IMR-90 (cell line): ENCODE data around the gene KRTAP27-1. TPM values are rescaled to one million over a fixed set of nuclear protein-coding genes. Genes with fewer than 3 reads are reported as not detected.
A peak's percentile ranks its signal among the peaks of the same experiment; 100 is the strongest.

ENCODE experiments used
- ATAC-seq: fragments of 200-7000 bp; cut with Tn5 transposase; 2 replicates; pipeline ENCODE4 v1.9.1; 2020; ENCODE audit warnings: low read depth, mild to moderate bottlenecking, moderate library complexity
- BruUV-seq: library from RNA; stranded (reverse); fragments of 400-500 nt; replicated peaks from 2 replicates; lab custom pipeline; 2021; lab: Mats Ljungman, UMichigan
- CTCF ChIA-PET: fragments of 300-600 bp; formaldehyde crosslinking; extraction: SDS; loops from one replicate; lab custom pipeline; 2021; ENCODE audit warnings: antibody characterized with exemption; lab: Yijun Ruan, JAX
- POLR2A ChIA-PET: fragments of 300-600 bp; sonication (Branson Sonifier 250); formaldehyde crosslinking; loops from one replicate; lab custom pipeline; 2022; ENCODE audit warnings: antibody characterized with exemption; ENCODE audit not compliant: unreplicated experiment; lab: Charles Lee
- DNase-seq: peaks from one replicate; pipeline ENCODE4 v3.0.0; 2013
- H2AFZ ChIP-seq: replicated peaks from 2 replicates; pipeline ENCODE3; 2013; ENCODE audit warnings: low read length, mild to moderate bottlenecking; ENCODE audit not compliant: poor library complexity
- H2AK5ac ChIP-seq: 2 replicates; pipeline ENCODE4 v1.6.1; 2013; ENCODE audit warnings: low read depth, low read length, inconsistent platforms
- H2AK9ac ChIP-seq: replicated peaks from 2 replicates; pipeline ENCODE3; 2013; ENCODE audit warnings: mild to moderate bottlenecking, low read depth, low read length, moderate library complexity; ENCODE audit not compliant: poor library complexity
- H2BK120ac ChIP-seq: 2 replicates; pipeline ENCODE4 v1.6.1; 2013; ENCODE audit warnings: low read depth, low read length, inconsistent platforms
- H2BK15ac ChIP-seq: 3 replicates; pipeline ENCODE4 v1.6.1; 2013; ENCODE audit warnings: low read depth, low read length, inconsistent platforms
- H2BK20ac ChIP-seq: 2 replicates; pipeline ENCODE4 v1.6.1; 2013; ENCODE audit warnings: low read depth, mild to moderate bottlenecking, inconsistent platforms, low read length, moderate library complexity
- H2BK5ac ChIP-seq: 2 replicates; pipeline ENCODE4 v1.6.1; 2013; ENCODE audit warnings: mild to moderate bottlenecking, low read depth, low read length, inconsistent platforms; ENCODE audit not compliant: poor library complexity, severe bottlenecking
- H3K14ac ChIP-seq: replicated peaks from 2 replicates; pipeline ENCODE4 v1.6.1; 2013; ENCODE audit warnings: low read depth, low read length, inconsistent platforms
- H3K18ac ChIP-seq: 2 replicates; pipeline ENCODE4 v1.6.1; 2013; ENCODE audit warnings: low read depth, low read length, control low read depth
- H3K23ac ChIP-seq: 2 replicates; pipeline ENCODE4 v1.6.1; 2013; ENCODE audit warnings: low read depth, low read length, inconsistent platforms
- H3K27ac ChIP-seq: 2 replicates; pipeline ENCODE4 v1.5.1; 2013; ENCODE audit warnings: mild to moderate bottlenecking, control low read depth, low read length; ENCODE audit not compliant: insufficient read depth
- H3K27me3 ChIP-seq: 2 replicates; pipeline ENCODE4 v1.6.1; 2013; ENCODE audit warnings: low read length; ENCODE audit not compliant: control insufficient read depth, insufficient read depth
- H3K36me3 ChIP-seq: 2 replicates; pipeline ENCODE4 v1.6.1; 2013; ENCODE audit warnings: low read length, mixed read lengths; ENCODE audit not compliant: control insufficient read depth, insufficient read depth
- H3K4ac ChIP-seq: 2 replicates; pipeline ENCODE4 v1.6.1; 2013; ENCODE audit warnings: low read depth, low read length, inconsistent platforms
- H3K4me1 ChIP-seq: 2 replicates; pipeline ENCODE4 v1.6.1; 2013; ENCODE audit warnings: low read length, mixed read lengths; ENCODE audit not compliant: control insufficient read depth, insufficient read depth
- H3K4me2 ChIP-seq: 2 replicates; pipeline ENCODE4 v1.6.1; 2013; ENCODE audit warnings: low read depth, mild to moderate bottlenecking, control low read depth, low read length, moderate library complexity
- H3K4me3 ChIP-seq: 2 replicates; pipeline ENCODE4 v1.5.1; 2013; ENCODE audit warnings: low read depth, mild to moderate bottlenecking, control low read depth, low read length, moderate library complexity; ENCODE audit not compliant: insufficient read depth
- H3K56ac ChIP-seq: 2 replicates; pipeline ENCODE4 v1.6.1; 2013; ENCODE audit warnings: low read length, inconsistent platforms; ENCODE audit not compliant: insufficient read depth; ENCODE audit errors: extremely low read depth
- H3K79me1 ChIP-seq, 2 experiments: 2 replicates each; pipeline ENCODE4 v1.6.1; 2013; ENCODE audit warnings: low read length in 2 of 2, inconsistent platforms in 1 of 2, low read depth in 1 of 2
- H3K9ac ChIP-seq: 2 replicates; pipeline ENCODE4 v1.6.1; 2013; ENCODE audit warnings: low read depth, low read length, control low read depth
- H3K9me1 ChIP-seq: 2 replicates; pipeline ENCODE4 v1.6.1; 2013; ENCODE audit warnings: low read length, inconsistent platforms; ENCODE audit not compliant: insufficient read depth
- H3K9me3 ChIP-seq: 2 replicates; pipeline ENCODE4 v1.6.1; 2013; ENCODE audit warnings: low read length; ENCODE audit not compliant: control insufficient read depth, insufficient read depth
- H4K20me1 ChIP-seq: 2 replicates; pipeline ENCODE4 v1.6.1; 2013; ENCODE audit warnings: low read length, inconsistent platforms; ENCODE audit not compliant: insufficient read depth
- H4K5ac ChIP-seq: 2 replicates; pipeline ENCODE4 v1.6.1; 2013; ENCODE audit warnings: mild to moderate bottlenecking, low read depth, low read length, control low read depth
- H4K8ac ChIP-seq, 2 experiments: 2 replicates each; pipeline ENCODE4 v1.6.1; 2013; ENCODE audit warnings: low read depth in 2 of 2, low read length in 2 of 2, control low read depth in 1 of 2, inconsistent platforms in 1 of 2
- H4K91ac ChIP-seq: 2 replicates; pipeline ENCODE4 v1.6.1; 2013; ENCODE audit warnings: low read depth, low read length, inconsistent platforms; ENCODE audit not compliant: insufficient read depth
- BHLHE40 ChIP-seq: fragments of 150-350 bp; IDR thresholded peaks from 2 replicates; pipeline ENCODE4 v1.6.1; 2016; ENCODE audit warnings: mild to moderate bottlenecking, low read depth, low read length
- CTCF ChIP-seq: conservative IDR thresholded peaks from 2 replicates; pipeline ENCODE4 v1.5.1; 2012; ENCODE audit warnings: mild to moderate bottlenecking, low read depth, low read length, improper control_type of control experiment
- ELK1 ChIP-seq: fragments of 150-350 bp; IDR thresholded peaks from 2 replicates; pipeline ENCODE4 v1.6.1; 2016; ENCODE audit warnings: low read depth, mild to moderate bottlenecking, low read length, moderate library complexity, borderline replicate concordance
- FOS ChIP-seq: fragments of 150-350 bp; IDR thresholded peaks from 2 replicates; pipeline ENCODE4 v1.6.1; 2016; ENCODE audit warnings: low read depth, low read length
- MAFK ChIP-seq: IDR thresholded peaks from 2 replicates; pipeline ENCODE4 v1.6.1; 2012; ENCODE audit warnings: low read depth, low read length, improper control_type of control experiment
- MAZ ChIP-seq: IDR thresholded peaks from 2 replicates; pipeline ENCODE4 v1.6.1; 2012; ENCODE audit warnings: low read depth, mild to moderate bottlenecking, low read length, improper control_type of control experiment, moderate library complexity, borderline replicate concordance
- MXI1 ChIP-seq: IDR thresholded peaks from 2 replicates; pipeline ENCODE4 v1.6.1; 2012; ENCODE audit warnings: low read depth, mild to moderate bottlenecking, low read length, moderate library complexity, borderline replicate concordance
- NFE2L2 ChIP-seq: fragments of 150-350 bp; IDR thresholded peaks from 2 replicates; pipeline ENCODE4 v1.6.1; 2016; ENCODE audit warnings: low read depth, mild to moderate bottlenecking, low read length
- POLR2A ChIP-seq: IDR thresholded peaks from 2 replicates; pipeline ENCODE4 v1.6.1; 2012; ENCODE audit warnings: mild to moderate bottlenecking, low read depth, low read length
- RAD21 ChIP-seq: IDR thresholded peaks from 2 replicates; pipeline ENCODE4 v1.6.1; 2012; ENCODE audit warnings: low read length, improper control_type of control experiment
- WGBS, 2 experiments: methylation state at CpG; one replicate each; pipeline versions ENCODE4 v1.1.5 to v1.1.7; 2013; ENCODE audit warnings: missing lambda C conversion rate in 2 of 2; ENCODE audit not compliant: insufficient read length in 1 of 2; ENCODE audit errors: extremely low coverage in 2 of 2; 5-methylcytosine and 5-hydroxymethylcytosine counted together
- dilution Hi-C: fragments of 300-500 bp; cut with HindIII; formaldehyde crosslinking; loops from one replicate; pipeline ENCODE4 v1.14.3; 2018; ENCODE audit warnings: low sequenced_read_pairs; ENCODE audit not compliant: unreplicated experiment
- in situ Hi-C: fragments of 300-500 bp; cut with MboI; formaldehyde crosslinking; loops from 3 replicates; pipeline ENCODE4 v1.14.3; 2019; ENCODE audit warnings: low sequenced_read_pairs, inconsistent platforms, mixed read lengths
- intact Hi-C: fragments of 100-400 bp; cut with micrococcal nuclease; formaldehyde crosslinking; loops from 2 replicates; pipeline ENCODE4 v1.10.0; 2022
- polyA plus RNA-seq, 3 experiments: library from polyadenylated mRNA; depleted of rRNA; stranded (reverse); fragments of >200 nt; gene quantifications; 2 replicates each; pipeline ENCODE4 v1.2.3, GENCODE V29; 2012; ENCODE audit warnings: low replicate concordance in 1 of 3
- total RNA-seq: library from RNA; depleted of rRNA; stranded (reverse); fragments of >200 nt; gene quantifications from 2 replicates; pipeline ENCODE4 v1.2.3, GENCODE V29; 2012

Gene KRTAP27-1
- total and polyA plus RNA-seq, 2 of the 4 experiments (the other 2 are of a cell fraction), result not detected

- Histone ChIP-seq H3K4me1 (no peaks in the 10 kb centered on the region), H3K36me3 (no peaks in the 10 kb centered on the region), H3K14ac (no peak within 1 kb of the TSS), H3K4me3 (no peak within 1 kb of the TSS), H3K9me1 (no peaks in the 10 kb centered on the region), H3K18ac (no peak within 1 kb of the TSS), H3K79me1 (no peaks in the 10 kb centered on the region), H3K23ac (no peak within 1 kb of the TSS), H3K4me2 (no peak within 1 kb of the TSS), H2BK20ac (no peak within 1 kb of the TSS), H4K91ac (no peak within 1 kb of the TSS), H4K20me1 (no peaks in the 10 kb centered on the region), H2BK5ac (no peak within 1 kb of the TSS), H3K27me3 (no peaks in the 10 kb centered on the region), H2BK120ac (no peak within 1 kb of the TSS), H2BK15ac (no peak within 1 kb of the TSS), H2AK5ac (no peak within 1 kb of the TSS), H3K9me3 (peaks cover 15% of the 10 kb centered on the region), H3K56ac (no peak within 1 kb of the TSS), H4K8ac (no peak within 1 kb of the TSS), H3K4ac (no peak within 1 kb of the TSS), H3K27ac (no peak within 1 kb of the TSS), H4K5ac (no peak within 1 kb of the TSS), H2AFZ (peak within 1 kb of the TSS; percentile 14), H2AK9ac (no peak within 1 kb of the TSS), H3K9ac (no peak within 1 kb of the TSS)
- in situ Hi-C loops (no loop called here), intact Hi-C loops (no loop called here), dilution Hi-C loops (no loop called here)
- POLR2A ChIA-PET, result no interaction called here
- WGBS, 2 experiments, result no CpG with 5 or more reads among the region's 4 CpGs
- ATAC-seq (no peak), DNase-seq (no peak)
- no TSS peak for BruUV-seq
- TF ChIP-seq CTCF (no peak), MXI1 (no peak), NFE2L2 (no peak), MAFK (no peak), BHLHE40 (no peak), POLR2A (no peak), MAZ (no peak), ELK1 (no peak), RAD21 (no peak), FOS (no peak)
- CTCF ChIA-PET, result no interaction called here
Observed at GRCh38 chr21:30348506-30348905, 11.0 kb upstream of the KRTAP27-1 start, which contains the start of gene KRTAP23-1. Gene KRTAP23-1, minus strand, starts transcription at chr21:30348606. Its CDS starts 0 bp downstream, at chr21:30348606.
